Subcutaneous adipose tissue (tissue), 4 donors: Measurements from ENCODE around the gene ACTL7A. TPM values are rescaled to one million over a fixed set of nuclear protein-coding genes. Genes with fewer than 3 reads are reported as not detected.

Experiments used
- CTCF ChIP-seq: fragments of 450-650 bp; IDR thresholded peaks from one replicate; pipeline ENCODE4 v1.5.1; 2016; ENCODE audit warnings: low read depth, mild to moderate bottlenecking, control low read depth, antibody characterized with exemption, moderate library complexity
- total RNA-seq, 4 donors: library from RNA; depleted of rRNA; stranded (reverse); fragments of >200 nt; gene quantifications; one replicate each; pipeline ENCODE4 v1.1.0, GENCODE V29; 2016

Gene ACTL7A
- total RNA-seq, 4 donors from 2014 or later, result not detected

GRCh38 chr9:108831496-108832178, 30.4 kb upstream of the ACTL7A start:
- TF ChIP-seq CTCF, result no peak

GRCh38 chr9:108832179-108832500, 29.9 kb upstream of the ACTL7A start:
- TF ChIP-seq CTCF, result no peak

- no peak for TF ChIP-seq CTCF
Measured at GRCh38 chr9:108834959-108835665, 27.0 kb upstream of the ACTL7A start.

GRCh38 chr9:108835831-108836230, 26.2 kb upstream of the ACTL7A start:
- no peak for TF ChIP-seq CTCF

- no peak for TF ChIP-seq CTCF
Measured at GRCh38 chr9:108836319-108836718, 25.7 kb upstream of the ACTL7A start.

- TF ChIP-seq CTCF, result no peak
Measured at GRCh38 chr9:108836781-108837180, 25.3 kb upstream of the ACTL7A start.

GRCh38 chr9:108837530-108837929, 24.5 kb upstream of the ACTL7A start:
- no peak for TF ChIP-seq CTCF
